IPS-NIHi7 (cell line): ENCODE measurements around the gene LAMC1.
"Not testable (repeated sequence)": the region's sequence is repeated elsewhere in the genome, so short reads cannot be mapped to it uniquely, and the experiment has no call there.

Experiments
- DNase-seq: peaks from one replicate; pipeline ENCODE4 v3.0.0; 2012; ENCODE audit warnings: mixed read lengths; ENCODE audit errors: extremely low spot score

Gene LAMC1

GRCh38 chr1:183150032-183150431, 126.8 kb downstream of the LAMC1 start:
- not testable (repeated sequence) for DNase-seq

- DNase-seq: no peak
Measured at GRCh38 chr1:183150445-183150844, 127.2 kb downstream of the LAMC1 start.

- DNase-seq: no peak
Measured at GRCh38 chr1:183152180-183152579, 129.0 kb downstream of the LAMC1 start.

GRCh38 chr1:183155939-183156338, 132.7 kb downstream of the LAMC1 start:
- DNase-seq: no peak

GRCh38 chr1:183159960-183160359, 136.7 kb downstream of the LAMC1 start:
- peak; percentile 28 for DNase-seq

GRCh38 chr1:183161391-183161790, 138.2 kb downstream of the LAMC1 start:
- no peak for DNase-seq

- DNase-seq: no peak
Measured at GRCh38 chr1:183163316-183163715, 140.1 kb downstream of the LAMC1 start.

GRCh38 chr1:183164340-183164739, 141.1 kb downstream of the LAMC1 start:
- DNase-seq: peak; percentile 85

GRCh38 chr1:183164963-183165362, 141.7 kb downstream of the LAMC1 start:
- DNase-seq: no peak

- DNase-seq: no peak
Measured at GRCh38 chr1:183165456-183165855, 142.2 kb downstream of the LAMC1 start.

GRCh38 chr1:183166454-183166853, 143.2 kb downstream of the LAMC1 start:
- no peak for DNase-seq

- no peak for DNase-seq
Measured at GRCh38 chr1:183167676-183168075, 144.5 kb downstream of the LAMC1 start.

GRCh38 chr1:183168308-183168707, 145.1 kb downstream of the LAMC1 start:
- DNase-seq: no peak

GRCh38 chr1:183173828-183174227, 150.6 kb downstream of the LAMC1 start:
- no peak for DNase-seq

GRCh38 chr1:183175631-183176030, 152.4 kb downstream of the LAMC1 start:
- DNase-seq: no peak

GRCh38 chr1:183178545-183178944, 155.3 kb downstream of the LAMC1 start:
- DNase-seq: no peak

- no peak for DNase-seq
Measured at GRCh38 chr1:183179033-183179432, 155.8 kb downstream of the LAMC1 start.

GRCh38 chr1:183180218-183180617, 157.0 kb downstream of the LAMC1 start:
- no peak for DNase-seq

GRCh38 chr1:183180634-183181056, 157.4 kb downstream of the LAMC1 start:
- DNase-seq: no peak

GRCh38 chr1:183185941-183186490, 162.8 kb downstream of the LAMC1 start, which contains the start of gene LAMC2:
Gene LAMC2 (plus strand): TSS chr1:183186264. CDS start chr1:183186353, 89 bp downstream.
- peak; percentile 92 for DNase-seq

- no peak for DNase-seq
Measured at GRCh38 chr1:183186841-183187240, 163.6 kb downstream of the LAMC1 start.

- DNase-seq: no peak
Measured at GRCh38 chr1:183188240-183188639, 165.0 kb downstream of the LAMC1 start.

- no peak for DNase-seq
Measured at GRCh38 chr1:183191833-183192232, 168.6 kb downstream of the LAMC1 start.

- DNase-seq: no peak
Measured at GRCh38 chr1:183193963-183194525, 170.8 kb downstream of the LAMC1 start.
